IMR-90 (cell line): ENCODE data around the gene CD2BP2. TPM values are rescaled to one million over a fixed set of nuclear protein-coding genes. Genes with fewer than 3 reads are reported as not detected.

Source experiments
- ATAC-seq: fragments of 200-7000 bp; cut with Tn5 transposase; 2 replicates; pipeline ENCODE4 v1.9.1; 2020; ENCODE audit warnings: low read depth, mild to moderate bottlenecking, moderate library complexity
- BruUV-seq: library from RNA; stranded (reverse); fragments of 400-500 nt; replicated peaks from 2 replicates; lab custom pipeline; 2021; lab: Mats Ljungman, UMichigan
- CTCF ChIA-PET: fragments of 300-600 bp; formaldehyde crosslinking; extraction: SDS; loops from one replicate; lab custom pipeline; 2021; ENCODE audit warnings: antibody characterized with exemption; lab: Yijun Ruan, JAX
- POLR2A ChIA-PET: fragments of 300-600 bp; sonication (Branson Sonifier 250); formaldehyde crosslinking; loops from one replicate; lab custom pipeline; 2022; ENCODE audit warnings: antibody characterized with exemption; ENCODE audit not compliant: unreplicated experiment; lab: Charles Lee
- DNase-seq: peaks from one replicate; pipeline ENCODE4 v3.0.0; 2013
- H2AFZ ChIP-seq: replicated peaks from 2 replicates; pipeline ENCODE3; 2013; ENCODE audit warnings: low read length, mild to moderate bottlenecking; ENCODE audit not compliant: poor library complexity
- H2AK5ac ChIP-seq: 2 replicates; pipeline ENCODE4 v1.6.1; 2013; ENCODE audit warnings: low read depth, low read length, inconsistent platforms
- H2AK9ac ChIP-seq: replicated peaks from 2 replicates; pipeline ENCODE3; 2013; ENCODE audit warnings: mild to moderate bottlenecking, low read depth, low read length, moderate library complexity; ENCODE audit not compliant: poor library complexity
- H2BK120ac ChIP-seq: 2 replicates; pipeline ENCODE4 v1.6.1; 2013; ENCODE audit warnings: low read depth, low read length, inconsistent platforms
- H2BK15ac ChIP-seq: 3 replicates; pipeline ENCODE4 v1.6.1; 2013; ENCODE audit warnings: low read depth, low read length, inconsistent platforms
- H2BK20ac ChIP-seq: 2 replicates; pipeline ENCODE4 v1.6.1; 2013; ENCODE audit warnings: low read depth, mild to moderate bottlenecking, inconsistent platforms, low read length, moderate library complexity
- H2BK5ac ChIP-seq: 2 replicates; pipeline ENCODE4 v1.6.1; 2013; ENCODE audit warnings: mild to moderate bottlenecking, low read depth, low read length, inconsistent platforms; ENCODE audit not compliant: poor library complexity, severe bottlenecking
- H3K14ac ChIP-seq: replicated peaks from 2 replicates; pipeline ENCODE4 v1.6.1; 2013; ENCODE audit warnings: low read depth, low read length, inconsistent platforms
- H3K18ac ChIP-seq: 2 replicates; pipeline ENCODE4 v1.6.1; 2013; ENCODE audit warnings: low read depth, low read length, control low read depth
- H3K23ac ChIP-seq: 2 replicates; pipeline ENCODE4 v1.6.1; 2013; ENCODE audit warnings: low read depth, low read length, inconsistent platforms
- H3K27ac ChIP-seq: 2 replicates; pipeline ENCODE4 v1.5.1; 2013; ENCODE audit warnings: mild to moderate bottlenecking, control low read depth, low read length; ENCODE audit not compliant: insufficient read depth
- H3K27me3 ChIP-seq: 2 replicates; pipeline ENCODE4 v1.6.1; 2013; ENCODE audit warnings: low read length; ENCODE audit not compliant: control insufficient read depth, insufficient read depth
- H3K36me3 ChIP-seq: 2 replicates; pipeline ENCODE4 v1.6.1; 2013; ENCODE audit warnings: low read length, mixed read lengths; ENCODE audit not compliant: control insufficient read depth, insufficient read depth
- H3K4ac ChIP-seq: 2 replicates; pipeline ENCODE4 v1.6.1; 2013; ENCODE audit warnings: low read depth, low read length, inconsistent platforms
- H3K4me1 ChIP-seq: 2 replicates; pipeline ENCODE4 v1.6.1; 2013; ENCODE audit warnings: low read length, mixed read lengths; ENCODE audit not compliant: control insufficient read depth, insufficient read depth
- H3K4me2 ChIP-seq: 2 replicates; pipeline ENCODE4 v1.6.1; 2013; ENCODE audit warnings: low read depth, mild to moderate bottlenecking, control low read depth, low read length, moderate library complexity
- H3K4me3 ChIP-seq: 2 replicates; pipeline ENCODE4 v1.5.1; 2013; ENCODE audit warnings: low read depth, mild to moderate bottlenecking, control low read depth, low read length, moderate library complexity; ENCODE audit not compliant: insufficient read depth
- H3K56ac ChIP-seq: 2 replicates; pipeline ENCODE4 v1.6.1; 2013; ENCODE audit warnings: low read length, inconsistent platforms; ENCODE audit not compliant: insufficient read depth; ENCODE audit errors: extremely low read depth
- H3K79me1 ChIP-seq, 2 experiments: 2 replicates each; pipeline ENCODE4 v1.6.1; 2013; ENCODE audit warnings: low read length in 2 of 2, inconsistent platforms in 1 of 2, low read depth in 1 of 2
- H3K9ac ChIP-seq: 2 replicates; pipeline ENCODE4 v1.6.1; 2013; ENCODE audit warnings: low read depth, low read length, control low read depth
- H3K9me1 ChIP-seq: 2 replicates; pipeline ENCODE4 v1.6.1; 2013; ENCODE audit warnings: low read length, inconsistent platforms; ENCODE audit not compliant: insufficient read depth
- H3K9me3 ChIP-seq: 2 replicates; pipeline ENCODE4 v1.6.1; 2013; ENCODE audit warnings: low read length; ENCODE audit not compliant: control insufficient read depth, insufficient read depth
- H4K20me1 ChIP-seq: 2 replicates; pipeline ENCODE4 v1.6.1; 2013; ENCODE audit warnings: low read length, inconsistent platforms; ENCODE audit not compliant: insufficient read depth
- H4K5ac ChIP-seq: 2 replicates; pipeline ENCODE4 v1.6.1; 2013; ENCODE audit warnings: mild to moderate bottlenecking, low read depth, low read length, control low read depth
- H4K8ac ChIP-seq, 2 experiments: 2 replicates each; pipeline ENCODE4 v1.6.1; 2013; ENCODE audit warnings: low read depth in 2 of 2, low read length in 2 of 2, control low read depth in 1 of 2, inconsistent platforms in 1 of 2
- H4K91ac ChIP-seq: 2 replicates; pipeline ENCODE4 v1.6.1; 2013; ENCODE audit warnings: low read depth, low read length, inconsistent platforms; ENCODE audit not compliant: insufficient read depth
- BHLHE40 ChIP-seq: fragments of 150-350 bp; IDR thresholded peaks from 2 replicates; pipeline ENCODE4 v1.6.1; 2016; ENCODE audit warnings: mild to moderate bottlenecking, low read depth, low read length
- CEBPB ChIP-seq: IDR thresholded peaks from 2 replicates; pipeline ENCODE4 v1.6.1; 2012; ENCODE audit warnings: low read depth, low read length, improper control_type of control experiment
- CHD1 ChIP-seq: IDR thresholded peaks from 2 replicates; pipeline ENCODE4 v1.6.1; 2012; ENCODE audit warnings: low read depth, low read length, improper control_type of control experiment
- CTCF ChIP-seq: conservative IDR thresholded peaks from 2 replicates; pipeline ENCODE4 v1.5.1; 2012; ENCODE audit warnings: mild to moderate bottlenecking, low read depth, low read length, improper control_type of control experiment
- MAZ ChIP-seq: IDR thresholded peaks from 2 replicates; pipeline ENCODE4 v1.6.1; 2012; ENCODE audit warnings: low read depth, mild to moderate bottlenecking, low read length, improper control_type of control experiment, moderate library complexity, borderline replicate concordance
- MXI1 ChIP-seq: IDR thresholded peaks from 2 replicates; pipeline ENCODE4 v1.6.1; 2012; ENCODE audit warnings: low read depth, mild to moderate bottlenecking, low read length, moderate library complexity, borderline replicate concordance
- POLR2A ChIP-seq: IDR thresholded peaks from 2 replicates; pipeline ENCODE4 v1.6.1; 2012; ENCODE audit warnings: mild to moderate bottlenecking, low read depth, low read length
- WGBS, 2 experiments: methylation state at CpG; one replicate each; pipeline versions ENCODE4 v1.1.5 to v1.1.7; 2013; ENCODE audit warnings: missing lambda C conversion rate in 2 of 2; ENCODE audit not compliant: insufficient read length in 1 of 2; ENCODE audit errors: extremely low coverage in 2 of 2; 5-methylcytosine and 5-hydroxymethylcytosine counted together
- dilution Hi-C: fragments of 300-500 bp; cut with HindIII; formaldehyde crosslinking; loops from one replicate; pipeline ENCODE4 v1.14.3; 2018; ENCODE audit warnings: low sequenced_read_pairs; ENCODE audit not compliant: unreplicated experiment
- in situ Hi-C: fragments of 300-500 bp; cut with MboI; formaldehyde crosslinking; loops from 3 replicates; pipeline ENCODE4 v1.14.3; 2019; ENCODE audit warnings: low sequenced_read_pairs, inconsistent platforms, mixed read lengths
- intact Hi-C: fragments of 100-400 bp; cut with micrococcal nuclease; formaldehyde crosslinking; loops from 2 replicates; pipeline ENCODE4 v1.10.0; 2022
- polyA plus RNA-seq, 3 experiments: library from polyadenylated mRNA; depleted of rRNA; stranded (reverse); fragments of >200 nt; gene quantifications; 2 replicates each; pipeline ENCODE4 v1.2.3, GENCODE V29; 2012; ENCODE audit warnings: low replicate concordance in 1 of 3
- total RNA-seq: library from RNA; depleted of rRNA; stranded (reverse); fragments of >200 nt; gene quantifications from 2 replicates; pipeline ENCODE4 v1.2.3, GENCODE V29; 2012

Gene CD2BP2
- total and polyA plus RNA-seq, 2 of the 4 experiments (the other 2 are of a cell fraction), result 29.6 to 41.1 TPM

- in situ Hi-C loops (no loop called here), intact Hi-C loops (loop anchor here (2.0 kb wide), 1 partner anchor 277 kb away; no protein-coding TSS in a partner anchor), dilution Hi-C loops (no loop called here)
- peaks cover 17% of the 10 kb centered on the region for H3K9me1 ChIP-seq
- no peak overlapping the region for H3K18ac ChIP-seq
- peaks cover 3% of the 10 kb centered on the region; the same call in 1 of the 2 replicates for H3K4me1 ChIP-seq
- POLR2A ChIA-PET, result no interaction called here
- peaks cover 9% of the 10 kb centered on the region; the same call in 1 of the 2 replicates for H3K36me3 ChIP-seq
- H3K9ac ChIP-seq, result 0 out of 2 replicates have a peak overlapping the region, but pooled peaks have one; percentile 90
- no peaks in the 10 kb centered on the region for H3K27me3 ChIP-seq
- no peak overlapping the region for H2BK20ac ChIP-seq
- H3K9me3 ChIP-seq, result no peaks in the 10 kb centered on the region
- no peak overlapping the region for H3K14ac ChIP-seq
- H3K23ac ChIP-seq, result no peak overlapping the region
- CTCF ChIA-PET, result no interaction called here
- TF ChIP-seq MXI1 (no peak), POLR2A (no peak), CHD1 (no peak), MAZ (peak; percentile 82; the same call in 1 of the 2 replicates), BHLHE40 (no peak), CEBPB (no peak), CTCF (peak; percentile 26; the same call in 1 of the 2 replicates)
- H4K5ac ChIP-seq, result no peak overlapping the region
- no peak overlapping the region for H2AK5ac ChIP-seq
- ATAC-seq (peak; percentile 30), DNase-seq (no peak)
- no peak overlapping the region for H3K4me2 ChIP-seq
- no peak overlapping the region for H3K56ac ChIP-seq
- H4K8ac ChIP-seq, result no peak overlapping the region
- peak overlapping the region; percentile 86 for H3K4me3 ChIP-seq
- H4K91ac ChIP-seq, result no peak overlapping the region
- BruUV-seq, result no TSS peak
- peak overlapping the region; percentile 51 for H2AK9ac ChIP-seq
- H3K4ac ChIP-seq, result no peak overlapping the region
- WGBS, 2 experiments, result 1% methylated on average over 29 of the region's 76 CpGs; no CpG with 5 or more reads in 1 of the 2 experiments
- H3K79me1 ChIP-seq, result peaks cover 4 to 51% of the 10 kb centered on the region in 2 experiments; a peak in 3 of 4 replicates
- peaks cover 40% of the 10 kb centered on the region for H4K20me1 ChIP-seq
- H2BK120ac ChIP-seq, result no peak overlapping the region
- peak overlapping the region; percentile 40 for H2BK5ac ChIP-seq
- H2BK15ac ChIP-seq, result no peak overlapping the region
- H3K27ac ChIP-seq, result peak overlapping the region; percentile 82; the same call in 1 of the 2 replicates
- H2AFZ ChIP-seq, result peak overlapping the region; percentile 80
These were observed 14.9 kb upstream of the CD2BP2 start for GRCh38 chr16:30369938-30370455.
